ENCODE results near the gene INO80D.
A peak's percentile ranks its signal among the peaks of the same experiment; 100 is the strongest.
"Not testable (repeated sequence)": the region's sequence is repeated elsewhere in the genome, so short reads cannot be mapped to it uniquely, and the experiment has no call there.

INO80D gene, protein sequence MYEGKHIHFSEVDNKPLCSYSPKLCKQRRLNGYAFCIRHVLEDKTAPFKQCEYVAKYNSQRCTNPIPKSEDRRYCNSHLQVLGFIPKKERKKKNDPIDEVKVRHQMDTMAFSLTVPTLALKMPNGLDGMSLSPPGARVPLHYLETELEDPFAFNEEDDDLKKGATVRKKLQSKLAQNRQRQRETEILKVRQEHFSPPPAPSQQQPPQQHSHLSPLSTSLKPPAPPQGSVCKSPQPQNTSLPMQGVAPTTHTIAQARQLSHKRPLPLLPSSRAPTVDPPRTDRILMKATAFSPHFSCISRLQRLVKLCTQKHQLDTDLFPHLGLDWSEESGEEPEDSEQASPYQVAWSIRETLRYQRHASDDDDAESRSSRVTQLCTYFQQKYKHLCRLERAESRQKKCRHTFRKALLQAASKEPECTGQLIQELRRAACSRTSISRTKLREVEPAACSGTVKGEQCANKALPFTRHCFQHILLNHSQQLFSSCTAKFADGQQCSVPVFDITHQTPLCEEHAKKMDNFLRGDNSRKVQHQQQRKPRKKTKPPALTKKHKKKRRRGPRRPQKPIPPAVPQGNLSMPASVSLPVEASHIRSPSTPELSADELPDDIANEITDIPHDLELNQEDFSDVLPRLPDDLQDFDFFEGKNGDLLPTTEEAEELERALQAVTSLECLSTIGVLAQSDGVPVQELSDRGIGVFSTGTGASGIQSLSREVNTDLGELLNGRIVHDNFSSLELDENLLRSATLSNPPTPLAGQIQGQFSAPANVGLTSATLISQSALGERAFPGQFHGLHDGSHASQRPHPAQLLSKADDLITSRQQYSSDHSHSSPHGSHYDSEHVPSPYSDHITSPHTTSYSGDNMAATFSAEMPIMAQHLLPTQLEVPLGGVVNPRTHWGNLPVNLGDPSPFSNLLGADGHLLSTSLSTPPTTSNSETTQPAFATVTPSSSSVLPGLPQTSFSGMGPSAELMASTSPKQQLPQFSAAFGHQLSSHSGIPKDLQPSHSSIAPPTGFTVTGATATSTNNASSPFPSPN

DNA sequence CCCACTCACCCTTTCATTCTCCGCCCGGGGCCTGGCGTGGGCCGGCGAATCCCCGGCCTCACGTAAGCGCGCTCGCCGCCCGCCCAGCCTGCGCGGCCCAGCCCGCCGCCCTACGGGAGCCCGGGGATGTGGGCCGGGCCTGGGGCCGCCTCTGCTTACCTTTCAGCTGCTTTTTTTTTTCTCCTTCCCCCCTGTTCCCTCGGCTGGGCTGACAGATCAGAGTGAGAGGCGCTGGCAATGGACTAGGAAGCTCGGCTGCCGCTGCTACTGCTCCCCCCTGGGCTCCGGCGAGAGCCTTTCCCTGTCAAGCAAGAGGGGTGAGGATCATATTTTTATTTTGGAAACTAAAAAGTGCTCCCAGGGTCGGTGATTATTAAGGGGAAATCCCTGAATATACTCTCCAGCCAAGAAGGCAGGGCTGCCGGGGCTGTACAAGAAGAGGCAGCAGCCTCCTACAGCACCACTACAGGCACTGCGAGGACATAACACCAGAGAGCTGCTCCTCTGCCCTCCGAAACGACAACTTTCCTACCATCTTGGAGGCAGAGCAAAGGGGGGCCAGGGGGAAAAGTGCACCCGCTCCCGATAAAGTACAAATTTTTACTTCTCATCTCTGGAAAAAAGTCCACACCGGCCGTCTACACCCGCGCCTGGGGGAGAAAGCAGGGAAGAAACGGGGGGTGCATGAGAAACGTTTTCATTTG lies at the start of gene INO80D:
TSS of gene INO80D (minus strand) at position 433 of the 704 bp plus-strand sequence. CDS start 23,158 bp downstream, outside the sequence.
- DNase-seq (ENCODE audit: low read depth in 2 of 2) = peak; percentile 60 to 67

DNA sequence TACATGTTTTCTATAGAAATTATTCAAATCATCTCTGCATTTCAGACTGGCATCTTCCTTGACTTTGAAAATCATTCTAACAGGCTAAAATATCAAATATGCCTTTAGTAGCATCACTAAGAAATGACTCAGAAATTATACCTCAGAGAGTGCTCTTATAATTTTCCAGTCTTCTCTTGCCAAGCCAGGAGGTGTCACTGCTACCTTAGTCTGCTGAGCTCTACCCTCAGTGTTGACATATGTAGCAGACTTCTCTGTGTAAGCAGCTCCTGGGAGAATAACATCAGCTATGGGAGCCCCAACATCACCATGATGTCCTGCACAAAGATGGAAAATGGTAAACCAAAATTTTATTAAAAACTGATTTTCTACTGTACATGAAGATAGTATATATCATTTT lies 41.7 kb upstream of the INO80D start:
- DNase-seq (ENCODE audit: low read depth in 2 of 2) = no peak

- DNase-seq (ENCODE audit: low read depth in 2 of 2) = no peak
Observed at GRCh38 chr2:206125901-206126300, 39.9 kb upstream of the INO80D start.

- not testable (repeated sequence) for DNase-seq (ENCODE audit: low read depth in 2 of 2)
Observed at GRCh38 chr2:206122569-206122968, 36.6 kb upstream of the INO80D start.

- no peak for DNase-seq (ENCODE audit: low read depth in 2 of 2)
Observed at GRCh38 chr2:206116278-206116677, 30.3 kb upstream of the INO80D start.

- DNase-seq (ENCODE audit: low read depth in 2 of 2) = no peak
Observed at GRCh38 chr2:206115026-206115578, 29.1 kb upstream of the INO80D start.

DNA sequence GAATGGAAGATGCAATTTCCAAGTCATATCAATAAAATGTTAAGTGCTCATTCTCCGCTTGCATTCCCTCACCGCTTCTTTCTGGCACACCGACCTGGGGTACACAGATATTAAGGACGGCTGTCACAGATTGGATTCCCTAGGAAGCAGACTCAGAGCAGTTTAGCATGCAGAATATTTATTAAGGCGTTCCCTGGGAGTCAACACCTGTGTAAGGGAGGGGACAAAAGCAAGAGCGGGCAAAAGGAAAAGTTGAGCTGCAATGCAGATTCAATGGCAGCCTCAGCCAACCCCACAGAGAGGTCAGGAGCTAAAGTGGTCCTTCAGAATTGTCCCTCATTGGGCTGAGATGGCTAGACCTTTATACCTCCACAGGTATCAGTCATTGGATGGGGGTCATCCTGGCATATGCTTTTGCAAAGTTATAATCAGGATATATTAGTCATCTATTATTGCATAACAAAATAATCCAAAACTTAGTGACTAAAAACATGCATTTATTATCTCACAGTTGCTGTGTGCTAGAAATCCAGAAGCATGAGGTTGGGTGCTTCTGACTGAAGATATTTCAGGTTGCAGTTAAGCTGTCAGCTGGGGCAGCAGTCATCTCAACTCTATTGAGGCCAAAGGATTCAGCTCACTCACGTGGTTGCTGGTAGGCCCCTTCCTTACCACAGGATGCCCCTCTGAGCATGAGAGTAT lies 27.0 kb upstream of the INO80D start:
- no peak for DNase-seq (ENCODE audit: low read depth in 2 of 2)

DNA sequence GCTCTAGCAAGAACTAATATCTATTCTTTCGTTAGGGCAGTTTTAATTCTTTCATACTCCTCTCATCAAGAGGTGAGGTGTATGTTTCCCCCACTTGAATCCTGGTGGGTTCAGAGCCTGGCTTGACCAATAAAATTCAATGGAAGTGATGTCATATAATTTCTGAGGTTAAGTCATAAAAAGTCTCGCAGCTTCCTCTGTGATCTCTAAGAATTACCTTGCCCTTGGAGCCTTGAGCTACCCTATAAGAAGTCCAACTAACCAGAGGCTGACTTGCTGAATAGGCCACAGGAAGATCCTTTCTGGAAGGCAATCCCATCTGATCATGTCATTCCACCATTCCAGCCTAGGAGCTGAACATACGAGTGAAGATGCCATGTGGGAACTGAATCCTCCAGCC lies 26.1 kb upstream of the INO80D start:
- DNase-seq (ENCODE audit: low read depth in 2 of 2) = no peak

GRCh38 chr2:206108713-206109112 lies 22.7 kb upstream of the INO80D start:
- DNase-seq (ENCODE audit: low read depth in 2 of 2) = no peak

DNA sequence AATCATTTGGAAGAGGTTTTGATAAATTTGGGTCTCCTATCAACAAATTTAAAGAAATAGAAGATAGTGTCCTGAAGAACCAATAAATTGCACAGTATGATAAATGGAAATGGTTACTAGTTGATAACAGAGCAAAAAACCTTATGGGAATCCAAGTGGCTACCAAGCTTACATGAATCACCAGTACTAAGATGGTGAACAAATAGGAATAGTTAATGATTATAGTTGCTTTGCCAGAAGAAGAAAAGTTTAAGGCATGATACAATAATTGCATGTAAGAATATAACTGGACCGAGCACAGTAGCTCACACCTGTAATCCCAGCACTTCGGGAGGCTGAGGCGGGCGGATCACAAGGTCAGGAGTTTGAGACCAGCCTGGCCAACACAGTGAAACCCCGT lies 19.6 kb upstream of the INO80D start:
- DNase-seq (ENCODE audit: low read depth in 2 of 2) = no peak

DNA sequence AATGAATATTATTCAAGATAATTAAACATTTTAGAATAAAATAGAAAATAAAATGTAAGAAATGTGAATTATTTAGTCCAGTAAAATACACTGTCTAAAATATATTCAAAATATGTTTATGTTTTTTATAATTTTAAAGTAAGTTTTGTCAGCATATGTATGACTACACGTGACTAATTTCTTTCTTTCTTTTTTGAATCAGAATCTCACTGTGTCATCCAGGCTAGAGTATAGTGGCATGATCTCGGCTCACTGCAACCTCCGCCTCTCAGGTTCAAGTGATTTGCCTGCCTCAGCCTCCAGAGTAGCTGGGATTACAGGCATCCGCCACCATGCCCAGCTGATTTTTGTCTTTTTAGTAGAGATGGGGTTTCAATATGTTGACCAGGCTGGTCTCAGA lies 19.1 kb upstream of the INO80D start:
- DNase-seq (ENCODE audit: low read depth in 2 of 2) = no peak

- DNase-seq (ENCODE audit: low read depth in 2 of 2) = not testable (repeated sequence)
Observed at GRCh38 chr2:206098872-206099271, 12.9 kb upstream of the INO80D start.

GRCh38 chr2:206098471-206098870 lies 12.5 kb upstream of the INO80D start:
- no peak for DNase-seq (ENCODE audit: low read depth in 2 of 2)

DNA sequence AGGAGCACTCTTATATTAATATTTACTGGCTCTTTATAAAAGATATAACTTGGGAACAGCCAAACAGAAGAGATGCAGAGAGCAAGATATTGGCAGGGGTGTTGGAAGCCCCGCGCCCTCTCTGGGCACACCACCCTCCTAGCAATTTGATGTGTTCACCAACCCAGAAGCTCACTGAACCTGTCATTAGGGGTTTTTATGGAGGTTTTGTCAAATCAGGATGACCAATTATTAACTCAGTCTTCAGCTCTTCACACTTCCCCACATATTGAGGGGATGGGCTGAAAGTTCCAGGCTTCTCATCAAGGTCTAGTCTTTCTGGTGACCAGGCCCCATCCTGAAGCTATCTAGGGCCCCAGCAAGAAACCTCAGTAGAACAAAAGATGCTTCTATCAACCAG lies 10.9 kb upstream of the INO80D start:
- DNase-seq (ENCODE audit: low read depth in 2 of 2) = no peak

DNA sequence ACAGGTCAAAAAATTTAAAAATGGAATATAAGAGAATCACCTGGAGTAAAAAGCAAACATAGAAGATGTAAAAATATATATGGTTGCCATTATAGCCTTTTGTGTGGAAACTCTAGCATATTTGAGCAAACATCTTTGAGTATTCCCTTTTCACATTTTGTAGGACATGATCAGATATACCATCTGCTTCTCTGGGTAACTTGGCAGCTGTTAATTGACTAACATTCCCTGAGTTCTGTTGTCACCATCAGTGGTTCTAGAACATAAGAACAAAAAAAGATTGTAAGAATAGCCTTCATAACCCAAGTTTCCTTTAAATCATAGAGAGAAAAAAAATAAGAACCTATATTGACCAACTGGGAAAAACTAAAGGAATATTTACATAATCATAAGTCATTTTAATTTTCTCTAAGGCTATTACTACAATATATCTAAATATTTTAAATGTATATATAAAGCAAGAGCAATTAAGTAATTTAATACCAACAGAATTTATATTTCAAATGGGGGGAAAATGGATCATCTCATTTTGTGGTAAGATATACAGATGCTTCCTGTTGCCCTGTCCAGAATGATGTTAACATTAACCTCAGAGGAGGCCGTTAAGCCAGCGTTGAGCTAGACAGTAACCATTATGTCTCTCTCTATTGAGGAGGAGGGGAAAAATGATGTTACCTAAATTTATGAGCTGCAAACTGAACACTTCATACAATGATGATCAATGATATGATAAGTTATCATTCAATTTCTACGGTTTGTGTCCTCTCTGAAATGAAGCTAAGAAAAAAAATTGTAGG lies 9.8 kb upstream of the INO80D start:
- DNase-seq (ENCODE audit: low read depth in 2 of 2) = no peak

GRCh38 chr2:206092297-206092696 lies 6.3 kb upstream of the INO80D start:
- no peak for DNase-seq (ENCODE audit: low read depth in 2 of 2)

DNA sequence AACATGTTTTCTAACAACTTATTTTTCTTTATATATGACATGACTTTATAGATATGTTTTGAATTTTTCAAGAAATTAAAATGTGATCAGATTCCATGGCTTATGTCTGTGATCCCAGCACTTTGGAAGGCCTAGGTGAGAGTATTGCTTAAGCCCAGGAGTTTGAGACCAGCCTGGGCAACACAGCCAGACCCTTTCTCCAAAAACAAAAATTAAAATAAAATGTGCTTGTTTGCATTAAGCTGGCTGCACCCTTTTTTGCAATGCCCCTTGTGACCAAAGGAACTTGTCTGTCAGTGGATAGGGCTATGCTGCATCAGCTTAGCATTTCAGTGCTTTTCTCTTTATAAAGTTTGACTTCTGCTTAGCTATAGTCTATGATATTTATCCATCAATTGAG lies 2.3 kb upstream of the INO80D start:
- DNase-seq (ENCODE audit: low read depth in 2 of 2) = no peak

DNA sequence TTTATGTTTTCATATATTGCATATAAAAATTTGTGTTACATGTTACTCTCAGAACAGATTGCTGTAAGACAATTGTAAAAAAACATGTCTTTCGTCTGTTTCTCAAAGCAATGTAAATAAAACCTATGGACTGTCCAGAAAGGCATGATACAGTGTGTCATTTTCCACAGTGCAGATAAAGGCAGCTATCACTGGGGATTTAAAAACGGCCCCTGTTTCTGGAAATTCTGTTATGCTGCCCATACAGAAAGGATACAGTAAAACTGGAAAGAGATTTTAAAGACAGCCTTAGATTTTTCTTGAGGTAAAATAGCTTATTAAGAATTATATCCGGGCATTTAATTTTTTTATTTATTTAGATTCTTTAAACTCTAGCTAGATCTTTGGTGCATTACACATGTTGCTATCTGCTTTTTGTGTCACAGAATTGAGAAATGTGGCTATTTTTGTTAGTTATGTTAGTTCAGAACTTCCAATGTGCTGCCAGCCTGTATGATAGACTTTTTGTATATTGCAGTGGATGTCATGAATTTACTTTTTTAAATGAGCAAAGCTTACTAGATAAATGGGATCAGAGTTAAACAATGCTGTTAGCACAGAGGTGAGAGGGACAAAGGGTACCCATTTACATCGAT lies 859 bp upstream of the INO80D start:
- DNase-seq (ENCODE audit: low read depth in 2 of 2) = no peak

DNA sequence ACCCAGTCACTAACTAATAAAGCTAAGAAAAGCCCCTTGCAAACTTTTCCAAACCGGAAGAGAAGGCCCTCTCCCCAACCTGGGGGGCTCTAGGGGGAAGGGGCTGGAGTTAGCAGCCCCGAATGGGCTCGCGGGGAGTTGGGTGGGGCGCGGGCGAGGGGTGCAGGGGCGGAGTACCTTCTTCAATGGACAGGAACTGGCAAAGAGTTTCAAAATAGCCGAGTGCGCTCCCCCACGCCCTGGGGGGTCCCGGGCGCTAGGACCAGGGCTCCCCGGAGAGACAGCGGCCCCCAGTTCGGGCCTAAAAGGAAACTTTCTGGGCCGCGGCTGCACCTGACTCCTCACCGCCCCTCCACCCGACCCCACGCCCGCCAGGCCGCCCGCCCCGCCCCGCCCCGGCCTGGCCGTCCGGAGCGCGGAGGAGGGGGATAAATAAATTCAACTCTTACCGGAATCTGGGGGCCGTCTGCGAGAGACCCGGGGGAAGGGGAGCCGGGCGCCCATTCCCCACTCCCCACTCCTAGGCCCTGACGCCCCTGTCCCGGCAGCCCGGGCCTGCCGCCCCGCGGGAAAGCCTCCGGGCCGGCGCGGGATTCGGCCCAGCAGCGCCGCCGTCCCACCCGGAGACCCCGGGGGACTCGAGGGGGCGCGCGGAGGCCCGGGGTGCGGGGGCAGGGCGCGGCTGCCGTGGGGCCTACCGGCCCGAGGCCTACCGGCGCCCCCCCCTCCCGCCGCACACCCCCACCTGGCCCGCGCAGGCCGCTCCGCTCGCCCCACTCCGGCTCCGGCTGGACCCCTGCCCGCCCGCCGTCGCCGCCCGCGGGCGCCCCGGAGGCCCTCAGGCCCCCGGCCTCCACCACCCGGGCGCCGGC lies 868 bp downstream of the INO80D start:
- peak in 1 of 2 donors; percentile 10 for DNase-seq (ENCODE audit: low read depth in 2 of 2)

Data from stimulated activated CD8-positive, alpha-beta memory T cell treated with anti-CD3 and anti-CD28 coated beads, Interleukin-2, amount 100 ng/mL, for 1 hour (primary cell).